Melanocyte of skin (primary cell): ENCODE data around the gene TRIM49B. TPM values are rescaled to one million over a fixed set of nuclear protein-coding genes. Genes with fewer than 3 reads are reported as not detected.

Experiments used
- small RNA-seq, 2 donors: library from RNA; depleted of rRNA; stranded (forward); fragments of <200 nt; gene quantifications; one replicate each; pipeline ENCODE3, GENCODE V24; 2012
- total RNA-seq, 2 donors: library from RNA; depleted of rRNA; stranded (reverse); fragments of >200 nt; gene quantifications; 2 replicates each; pipeline ENCODE4 v1.2.3, GENCODE V29; 2012

Gene TRIM49B, protein sequence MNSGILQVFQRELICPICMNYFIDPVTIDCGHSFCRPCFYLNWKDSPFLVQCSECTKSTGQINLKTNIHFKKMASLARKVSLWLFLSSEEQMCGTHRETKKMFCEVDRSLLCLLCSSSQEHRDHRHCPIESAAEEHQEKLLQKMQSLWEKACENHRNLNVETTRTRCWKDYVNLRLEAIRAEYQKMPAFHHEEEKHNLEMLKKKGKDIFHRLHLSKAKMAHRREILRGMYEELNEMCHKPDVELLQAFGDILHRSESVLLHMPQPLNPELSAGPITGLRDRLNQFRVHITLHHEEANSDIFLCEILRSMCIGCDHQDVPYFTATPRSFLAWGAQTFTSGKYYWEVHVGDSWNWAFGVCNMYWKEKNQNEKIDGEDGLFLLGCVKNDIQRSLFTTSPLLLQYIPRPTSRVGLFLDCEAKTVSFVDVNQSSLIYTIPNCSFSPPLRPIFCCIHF
- total RNA-seq = not detected

DNA sequence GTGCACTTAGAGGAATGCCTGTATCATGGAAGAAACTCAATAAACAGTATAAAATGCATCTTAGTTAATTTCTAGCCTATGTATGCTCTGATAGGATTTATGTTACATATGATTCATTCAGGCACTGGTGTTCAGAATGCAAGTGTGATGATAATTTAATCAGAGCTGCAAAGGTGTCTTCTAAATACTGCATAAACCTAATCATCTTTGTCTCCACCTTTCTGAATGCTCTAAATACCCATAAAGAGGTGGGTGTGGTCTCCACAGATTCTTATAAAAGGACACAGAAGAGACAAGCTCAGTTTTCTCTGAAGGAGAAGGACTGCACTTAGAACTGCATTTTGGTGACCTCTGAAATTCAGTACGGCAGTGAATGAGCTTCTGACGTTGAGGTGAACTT lies at the start of gene TRIM49B:
Gene TRIM49B, plus strand, starts transcription at position 301 of the 400 bp plus-strand sequence. CDS start 2,777 bp downstream, outside the sequence.

DNA sequence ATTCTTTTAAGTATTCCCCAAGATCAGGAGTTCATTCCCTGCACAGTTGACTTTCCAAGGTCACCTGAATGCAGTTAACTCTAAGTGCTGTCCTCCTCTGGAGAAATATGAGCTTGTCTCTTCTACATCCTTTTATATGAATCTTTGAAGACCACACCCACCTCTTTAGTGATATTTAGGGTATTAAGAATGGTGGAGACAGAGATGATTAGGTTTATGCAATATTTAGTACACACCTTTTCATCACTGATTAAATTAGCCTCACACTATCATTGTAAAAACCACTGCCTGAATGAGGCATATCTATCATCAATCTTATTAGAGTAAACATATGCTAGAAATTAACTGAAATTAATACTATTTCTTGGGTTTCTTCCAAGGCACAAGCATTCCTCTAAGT lies 44.8 kb upstream of the TRIM49B start, which contains the start of gene TRIM51G:
Gene TRIM51G, minus strand, starts transcription at position 101 of the 400 bp plus-strand sequence. CDS start 2,190 bp downstream, outside the sequence.

DNA sequence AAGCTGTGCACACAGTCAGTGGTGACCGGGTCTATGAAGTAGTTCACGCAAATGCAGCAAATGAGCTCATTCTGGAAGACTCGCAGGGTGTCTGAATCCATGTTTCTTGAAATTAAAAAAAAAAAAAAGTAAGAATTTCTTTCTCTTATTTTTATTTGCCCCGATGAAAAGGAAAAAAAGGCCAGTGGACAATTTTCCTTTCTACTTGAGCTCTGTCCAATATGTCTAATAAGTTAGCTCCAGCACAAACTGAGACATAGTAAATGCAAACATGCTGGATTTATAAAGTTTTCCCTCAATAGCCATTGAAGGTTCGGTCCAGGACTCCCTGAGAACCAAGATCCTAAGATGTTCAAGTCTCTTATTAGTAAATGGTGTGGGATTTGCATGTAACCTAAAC lies 30.4 kb downstream of the TRIM49B start, which contains the start of gene TRIM64C:
Gene TRIM64C, minus strand, starts transcription at position 101 of the 400 bp plus-strand sequence. Its CDS starts 0 bp downstream, at position 101.

Small RNA genes lying within 50 kb of the gene (small RNA-seq; reads per million reads assigned to genes)
- gene AC084851.1 = 0 reads per million in 2 donors

Other genes with a start within 250 kb of the TRIM49B start
- gene TRIM51G, start 44.9 kb upstream of the TRIM49B start, total RNA-seq = not detected
- gene TRIM64C, start 30.3 kb downstream of the TRIM49B start, total RNA-seq = not detected
- 1 to 10 TPM; 1.4 to 2.7 TPM for gene FOLH1, start 179.8 kb downstream of the TRIM49B start, total RNA-seq